Pancreas (tissue), 10 donors: Measurements from ENCODE around the gene POLQ. TPM values are rescaled to one million over a fixed set of nuclear protein-coding genes. Genes with fewer than 3 reads are reported as not detected.
"Not testable (repeated sequence)": the region's sequence is repeated elsewhere in the genome, so short reads cannot be mapped to it uniquely, and the experiment has no call there.

Experiments used
- ATAC-seq, 4 donors: fragments of 200-7000 bp; cut with Tn5 transposase; one replicate each; pipeline versions ENCODE4 v1.8.0 to v1.9.1; 2020; ENCODE audit warnings: mild to moderate bottlenecking in 4 of 4, moderate library complexity in 4 of 4
- DNase-seq, 6 donors: peaks; one replicate each; pipeline ENCODE4 v3.0.0-alpha.2; 2020
- FAIRE-seq: peaks from 2 replicates; lab custom pipeline; 2012; peaks lifted over from hg19 to GRCh38; lab: Jason Lieb, UNC
- H3K27ac ChIP-seq, 4 donors: fragments of 200-600 bp; sonication (generic); 1 replicate in 3 of 4; 2 replicates in 1 of 4; pipeline versions ENCODE4 v1.5.0 to v1.8.0; 2020
- H3K27me3 ChIP-seq, 4 donors: fragments of 200-600 bp; one replicate each; pipeline ENCODE4 v1.8.0; 2021
- H3K36me3 ChIP-seq, 3 donors: fragments of 200-600 bp; sonication (generic) in 1 of 3; one replicate each; pipeline versions ENCODE4 v1.5.0 to v1.8.0; 2020 to 2021
- H3K4me1 ChIP-seq, 3 donors: fragments of 200-600 bp; one replicate each; pipeline ENCODE4 v1.8.0; 2021
- H3K4me3 ChIP-seq, 4 donors: fragments of 200-600 bp; sonication (generic) in 2 of 4; one replicate each; pipeline versions ENCODE4 v1.5.0 to v1.8.0; 2020 to 2021
- H3K9me3 ChIP-seq, 4 donors: fragments of 200-600 bp; one replicate each; pipeline ENCODE4 v1.8.0; 2021
- WGBS, 2 donors: extraction: QIAGEN DNeasy Blood & Tissue Kit; methylation state at CpG; one replicate each; pipeline ENCODE4 v1.1.7; 2013; 5-methylcytosine and 5-hydroxymethylcytosine counted together
- intact Hi-C, 3 donors: fragments of 100-400 bp; cut with DNase I; formaldehyde crosslinking; loops; one replicate each; pipeline versions ENCODE4 v1.11.1 to v1.14.2; 2022
- polyA plus RNA-seq, 2 donors: library from polyadenylated mRNA; stranded (reverse); fragments of 200-250 nt; gene quantifications; one replicate each; pipeline ENCODE4 v1.2.3, GENCODE V29; 2013
- total RNA-seq, 6 donors: library from RNA; stranded (reverse); fragmentation: NEBNext Ultra II Directional in 4 of 6; extraction: Animal tissue kit (Norgen Biotek cat#: 25700) in 4 of 6; gene quantifications; one replicate each; pipeline versions ENCODE4 v1.2.1 to v1.2.4, GENCODE V29; 2021 to 2023
- TF ChIP-seq, protein P1 (sequence below), 4 donors: fragments of 200-600 bp; sonication (generic) in 3 of 4; IDR thresholded peaks; one replicate each; pipeline versions ENCODE4 v1.5.0 to v1.8.0; 2021; ENCODE audit warnings: antibody characterized with exemption in 4 of 4
- donor health status: healthy with polysubstance abuse.
- donor health status: DM: no; HTN: no; CAD: no; lungs with moderate emphysema.
- donor health status: DM: no; HTN: no; CAD: no.
- donor health status: control.
- donor health status: control.
- donor health status: Bipolar disorder and iron deficiency.
- donor health status: DM: yes; HTN: yes; CAD: no.
- donor health status: DM: no; HTN: no; CAD: no.
- donor health status: DM: no; HTN: no; CAD: no.
- donor health status: DM: yes; HTN: yes; CAD: no.

Gene POLQ
- total and polyA plus RNA-seq, 8 donors: under 0.01 to 0.49 (median 0.11) TPM

DNA sequence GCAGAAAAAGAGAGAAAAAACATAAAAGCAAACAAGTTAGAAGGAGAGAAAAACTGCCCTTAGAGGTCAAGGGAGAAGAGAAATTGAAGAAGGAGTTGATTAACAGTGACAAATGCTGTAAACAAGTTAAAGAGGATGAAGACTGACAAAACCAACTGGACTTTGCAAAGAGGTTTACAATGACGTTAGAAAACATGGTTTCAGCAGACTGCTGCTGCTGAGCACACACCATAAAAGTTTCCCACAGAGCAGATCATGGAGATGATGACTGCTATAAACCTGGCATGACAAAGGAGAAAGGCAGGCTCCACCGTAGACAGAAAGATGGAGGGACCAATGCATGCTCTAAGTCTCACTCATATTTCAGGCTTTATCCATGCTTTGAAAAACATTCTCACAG is 78.7 kb downstream of the POLQ start:
- DNase-seq: no peak
- Histone ChIP-seq H3K27ac (no peak overlapping the region), H3K4me1 (no peaks in the 10 kb centered on the region), H3K9me3 (no peaks in the 10 kb centered on the region), H3K27me3 (no peaks in the 10 kb centered on the region), H3K36me3 (no peaks in the 10 kb centered on the region), H3K4me3 (no peak overlapping the region)
- ATAC-seq: no peak
- WGBS, 2 donors: 79 to 85% methylated on average over 2 of the region's 2 CpGs
- intact Hi-C loops: no loop called here
- FAIRE-seq: no peak
- TF ChIP-seq, protein P1, sequence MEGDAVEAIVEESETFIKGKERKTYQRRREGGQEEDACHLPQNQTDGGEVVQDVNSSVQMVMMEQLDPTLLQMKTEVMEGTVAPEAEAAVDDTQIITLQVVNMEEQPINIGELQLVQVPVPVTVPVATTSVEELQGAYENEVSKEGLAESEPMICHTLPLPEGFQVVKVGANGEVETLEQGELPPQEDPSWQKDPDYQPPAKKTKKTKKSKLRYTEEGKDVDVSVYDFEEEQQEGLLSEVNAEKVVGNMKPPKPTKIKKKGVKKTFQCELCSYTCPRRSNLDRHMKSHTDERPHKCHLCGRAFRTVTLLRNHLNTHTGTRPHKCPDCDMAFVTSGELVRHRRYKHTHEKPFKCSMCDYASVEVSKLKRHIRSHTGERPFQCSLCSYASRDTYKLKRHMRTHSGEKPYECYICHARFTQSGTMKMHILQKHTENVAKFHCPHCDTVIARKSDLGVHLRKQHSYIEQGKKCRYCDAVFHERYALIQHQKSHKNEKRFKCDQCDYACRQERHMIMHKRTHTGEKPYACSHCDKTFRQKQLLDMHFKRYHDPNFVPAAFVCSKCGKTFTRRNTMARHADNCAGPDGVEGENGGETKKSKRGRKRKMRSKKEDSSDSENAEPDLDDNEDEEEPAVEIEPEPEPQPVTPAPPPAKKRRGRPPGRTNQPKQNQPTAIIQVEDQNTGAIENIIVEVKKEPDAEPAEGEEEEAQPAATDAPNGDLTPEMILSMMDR (IDR thresholded peaks at IDR 0.05): no peak

DNA sequence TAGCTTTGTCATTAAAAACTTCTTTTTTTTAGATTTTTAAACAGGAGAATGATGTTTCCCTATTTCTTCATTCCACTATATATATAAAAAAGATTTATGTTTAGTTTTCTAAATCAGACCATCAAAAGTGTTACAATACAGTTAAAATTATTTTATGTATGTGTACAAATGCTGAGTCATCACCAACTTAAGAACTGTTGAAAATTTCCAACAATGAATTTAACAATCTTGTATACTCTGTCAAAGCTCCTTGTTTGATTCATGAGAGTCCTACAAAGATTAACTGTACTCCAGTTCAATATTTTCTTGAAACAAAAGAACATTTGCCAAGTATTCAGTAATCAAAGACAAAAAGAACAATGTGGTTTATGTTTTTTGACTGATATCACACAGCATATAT is 82.0 kb downstream of the POLQ start:
- H3K4me3 ChIP-seq: no peak overlapping the region
- FAIRE-seq (no peak), ATAC-seq (no peak), DNase-seq (no peak)
- intact Hi-C loops: no loop called here
- TF ChIP-seq, protein P1 (IDR thresholded peaks at IDR 0.05): no peak
- H3K27ac ChIP-seq: no peak overlapping the region
- H3K9me3 ChIP-seq: no peaks in the 10 kb centered on the region
- H3K36me3 ChIP-seq: no peaks in the 10 kb centered on the region
- no peaks in the 10 kb centered on the region for H3K27me3 ChIP-seq
- H3K4me1 ChIP-seq: no peaks in the 10 kb centered on the region

DNA sequence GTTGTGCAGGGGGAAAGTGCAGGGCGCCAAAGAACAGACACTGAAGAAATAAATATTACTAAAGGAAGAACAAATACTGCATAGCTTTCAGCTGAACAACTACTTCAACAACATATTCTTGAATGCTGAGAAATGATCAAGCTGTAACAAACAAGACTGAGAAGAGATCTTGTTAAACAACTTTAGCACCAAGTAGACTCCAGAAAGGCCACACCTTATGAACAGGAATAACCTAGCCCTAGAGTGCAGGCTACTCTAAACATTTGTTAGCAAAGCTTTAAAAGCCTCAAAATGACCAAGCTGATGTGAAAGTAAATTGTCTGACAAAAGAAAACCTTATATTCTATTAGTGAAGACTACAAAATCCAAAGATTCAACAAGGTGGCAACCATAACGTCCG is 83.2 kb downstream of the POLQ start:
- FAIRE-seq (no peak), DNase-seq (no peak), ATAC-seq (no peak)
- H3K4me1 ChIP-seq: no peaks in the 10 kb centered on the region
- H3K36me3 ChIP-seq: no peaks in the 10 kb centered on the region
- no peaks in the 10 kb centered on the region for H3K9me3 ChIP-seq
- intact Hi-C loops: no loop called here
- H3K4me3 ChIP-seq: no peak overlapping the region
- no peaks in the 10 kb centered on the region for H3K27me3 ChIP-seq
- no peak overlapping the region for H3K27ac ChIP-seq
- TF ChIP-seq, protein P1 (IDR thresholded peaks at IDR 0.05): no peak
- 94 to 97% methylated on average over 3 of the region's 3 CpGs for WGBS, 2 donors

DNA sequence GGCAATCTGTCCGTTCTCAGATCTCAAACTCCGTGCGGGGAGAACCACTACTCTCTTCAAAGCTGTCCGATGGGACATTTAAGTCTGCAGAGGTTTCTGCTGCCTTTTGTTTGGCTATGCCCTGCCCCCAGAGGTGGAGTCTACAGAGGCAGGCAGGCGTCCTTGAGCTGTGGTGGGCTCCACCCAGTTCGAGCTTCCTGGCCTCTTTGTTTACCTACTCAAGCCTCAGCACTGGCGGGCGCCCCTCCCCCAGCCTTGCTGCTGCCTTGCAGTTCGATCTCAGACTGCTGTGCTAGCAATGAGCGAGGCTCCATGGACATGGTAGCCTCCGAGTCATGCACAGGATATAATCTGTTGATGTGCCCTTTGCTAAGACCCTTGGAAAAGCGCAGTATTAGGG is 94.0 kb downstream of the POLQ start:
- H3K9me3 ChIP-seq, H3K36me3 ChIP-seq, H3K27me3 ChIP-seq, FAIRE-seq, H3K4me3 ChIP-seq, H3K4me1 ChIP-seq, intact Hi-C loops, DNase-seq, H3K27ac ChIP-seq, ATAC-seq: not testable (repeated sequence)
- WGBS, 2 donors: 86 to 91% methylated on average over 12 of the region's 12 CpGs

DNA sequence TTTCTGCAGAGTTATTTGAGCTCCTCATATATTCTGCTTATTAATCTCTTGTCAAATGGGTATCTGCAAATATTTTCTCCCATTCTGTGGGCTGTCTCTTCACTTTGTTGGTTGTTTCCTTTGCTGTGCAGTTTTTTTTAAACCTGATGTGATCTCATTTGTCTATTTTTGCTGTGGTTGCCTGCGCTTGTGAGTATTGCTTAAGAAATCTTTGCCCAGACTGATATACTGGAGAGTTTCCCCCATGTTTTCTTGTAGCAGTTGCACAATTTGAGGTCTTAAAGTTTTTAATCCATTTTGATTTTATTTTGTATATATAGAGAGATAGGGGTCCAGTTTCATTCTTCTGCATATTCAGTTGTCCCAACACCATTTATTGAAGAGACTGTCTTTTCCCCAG is 102.3 kb downstream of the POLQ start:
- no peak for ATAC-seq
- Histone ChIP-seq H3K4me3 (no peak overlapping the region), H3K36me3 (no peaks in the 10 kb centered on the region), H3K27ac (no peak overlapping the region), H3K4me1 (no peaks in the 10 kb centered on the region), H3K9me3 (no peaks in the 10 kb centered on the region), H3K27me3 (no peaks in the 10 kb centered on the region)
- WGBS, 2 donors: 88 to 90% methylated on average over 1 of the region's 1 CpG
- intact Hi-C loops: no loop called here
- TF ChIP-seq, protein P1 (IDR thresholded peaks at IDR 0.05): no peak
- no peak for FAIRE-seq
- no peak for DNase-seq

DNA sequence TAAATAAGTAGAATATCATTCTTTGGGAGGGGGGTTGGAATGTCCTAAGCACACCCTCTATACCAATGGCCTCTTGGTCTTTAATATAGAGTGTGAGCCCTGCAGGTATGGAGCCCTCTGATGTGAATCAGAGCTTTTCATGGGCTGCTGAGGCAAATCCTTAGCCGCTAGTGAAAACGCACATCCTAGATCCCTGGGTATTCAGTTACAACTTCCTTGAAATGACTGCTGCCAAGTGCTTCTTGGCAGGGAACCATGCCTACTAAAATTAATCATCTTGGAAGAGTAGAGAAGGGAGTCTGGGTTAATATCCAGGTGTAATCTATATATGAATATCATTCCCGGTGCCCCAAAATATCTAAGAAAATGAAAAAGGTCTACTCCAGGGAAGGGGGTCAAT is 109.1 kb downstream of the POLQ start:
- H3K4me3 ChIP-seq: no peak overlapping the region
- H3K9me3 ChIP-seq: no peaks in the 10 kb centered on the region
- H3K36me3 ChIP-seq: no peaks in the 10 kb centered on the region
- no peaks in the 10 kb centered on the region for H3K4me1 ChIP-seq
- intact Hi-C loops: no loop called here
- ATAC-seq (peak in 3 of 4 donors; percentile 22 to 46 (median 29)), FAIRE-seq (no peak), DNase-seq (no peak)
- no peaks in the 10 kb centered on the region for H3K27me3 ChIP-seq
- TF ChIP-seq, protein P1 (IDR thresholded peaks at IDR 0.05): no peak
- no peak overlapping the region for H3K27ac ChIP-seq
- WGBS, 2 donors: 52 to 53% methylated on average over 3 of the region's 3 CpGs
